PFSK-1 (cell line): Measurements from ENCODE around the gene ZNF580.

Source experiments
- POLR2AphosphoS5 ChIP-seq: IDR thresholded peaks from 2 replicates; pipeline ENCODE4 v1.6.1; 2012; ENCODE audit warnings: low read depth, mild to moderate bottlenecking, control low read depth, low read length, moderate library complexity
- TF ChIP-seq, protein P1 (sequence below), 2 experiments: IDR thresholded peaks; 2 replicates each; pipeline versions ENCODE4 v1.6.1 to v1.8.0; 2011 to 2012; ENCODE audit warnings: low read depth in 2 of 2, low read length in 2 of 2, control low read depth in 1 of 2, inconsistent platforms in 1 of 2, mild to moderate bottlenecking in 1 of 2, moderate library complexity in 1 of 2; ENCODE audit not compliant: insufficient read depth in 1 of 2

DNA sequence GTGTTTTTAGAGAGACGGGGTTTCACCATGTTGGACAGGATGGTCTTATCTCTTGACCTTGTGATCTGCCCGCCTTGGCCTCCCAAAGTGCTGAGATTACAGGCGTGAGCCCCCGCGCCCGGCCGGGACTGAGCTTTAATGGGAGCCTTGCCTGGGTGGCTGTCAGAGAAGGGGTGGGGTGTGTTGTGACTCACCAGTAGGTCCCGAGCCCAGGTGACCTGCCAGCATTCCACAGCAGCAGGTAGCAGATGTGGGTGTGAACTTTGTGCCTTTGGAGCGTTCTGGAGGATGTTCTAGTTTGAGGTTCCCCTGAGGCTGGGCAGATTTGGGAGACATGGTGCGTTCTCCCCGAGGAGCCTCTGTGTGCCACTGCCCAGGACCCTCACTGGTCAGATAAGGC lies 27.2 kb downstream of the ZNF580 start:
- TF ChIP-seq, protein P1, sequence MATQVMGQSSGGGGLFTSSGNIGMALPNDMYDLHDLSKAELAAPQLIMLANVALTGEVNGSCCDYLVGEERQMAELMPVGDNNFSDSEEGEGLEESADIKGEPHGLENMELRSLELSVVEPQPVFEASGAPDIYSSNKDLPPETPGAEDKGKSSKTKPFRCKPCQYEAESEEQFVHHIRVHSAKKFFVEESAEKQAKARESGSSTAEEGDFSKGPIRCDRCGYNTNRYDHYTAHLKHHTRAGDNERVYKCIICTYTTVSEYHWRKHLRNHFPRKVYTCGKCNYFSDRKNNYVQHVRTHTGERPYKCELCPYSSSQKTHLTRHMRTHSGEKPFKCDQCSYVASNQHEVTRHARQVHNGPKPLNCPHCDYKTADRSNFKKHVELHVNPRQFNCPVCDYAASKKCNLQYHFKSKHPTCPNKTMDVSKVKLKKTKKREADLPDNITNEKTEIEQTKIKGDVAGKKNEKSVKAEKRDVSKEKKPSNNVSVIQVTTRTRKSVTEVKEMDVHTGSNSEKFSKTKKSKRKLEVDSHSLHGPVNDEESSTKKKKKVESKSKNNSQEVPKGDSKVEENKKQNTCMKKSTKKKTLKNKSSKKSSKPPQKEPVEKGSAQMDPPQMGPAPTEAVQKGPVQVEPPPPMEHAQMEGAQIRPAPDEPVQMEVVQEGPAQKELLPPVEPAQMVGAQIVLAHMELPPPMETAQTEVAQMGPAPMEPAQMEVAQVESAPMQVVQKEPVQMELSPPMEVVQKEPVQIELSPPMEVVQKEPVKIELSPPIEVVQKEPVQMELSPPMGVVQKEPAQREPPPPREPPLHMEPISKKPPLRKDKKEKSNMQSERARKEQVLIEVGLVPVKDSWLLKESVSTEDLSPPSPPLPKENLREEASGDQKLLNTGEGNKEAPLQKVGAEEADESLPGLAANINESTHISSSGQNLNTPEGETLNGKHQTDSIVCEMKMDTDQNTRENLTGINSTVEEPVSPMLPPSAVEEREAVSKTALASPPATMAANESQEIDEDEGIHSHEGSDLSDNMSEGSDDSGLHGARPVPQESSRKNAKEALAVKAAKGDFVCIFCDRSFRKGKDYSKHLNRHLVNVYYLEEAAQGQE (IDR thresholded peaks at IDR 0.05; ENCODE audit: insufficient read depth in 1 of 2, low read depth in 2 of 2, low read length in 2 of 2) = no peak
- no peak for TF ChIP-seq POLR2AphosphoS5
